Neuronal stem cell (in vitro differentiated cells): Measurements from ENCODE around the gene ALDH1L2.

Experiments used
- DNase-seq: peaks from one replicate; pipeline ENCODE4 v3.0.0-alpha.2; 2013; ENCODE audit warnings: low spot score
- H2AFZ ChIP-seq: one replicate; pipeline ENCODE4 v1.6.1; 2013; ENCODE audit warnings: mild to moderate bottlenecking, low read length, inconsistent platforms
- H2AK5ac ChIP-seq: 2 replicates; pipeline ENCODE4 v1.6.1; 2013; ENCODE audit warnings: low read depth, mild to moderate bottlenecking, inconsistent platforms, low read length, moderate library complexity, mixed read lengths
- H2BK120ac ChIP-seq: 2 replicates; pipeline ENCODE4 v1.6.1; 2013; ENCODE audit warnings: low read depth, mild to moderate bottlenecking, inconsistent platforms, low read length, moderate library complexity, mixed read lengths
- H2BK12ac ChIP-seq: one replicate; pipeline ENCODE4 v1.6.1; 2013; ENCODE audit warnings: low read length, inconsistent platforms
- H2BK15ac ChIP-seq: 2 replicates; pipeline ENCODE4 v1.6.1; 2013; ENCODE audit warnings: mild to moderate bottlenecking, low read length, inconsistent platforms, mixed read lengths
- H2BK5ac ChIP-seq: one replicate; pipeline ENCODE4 v1.6.1; 2013; ENCODE audit warnings: inconsistent platforms, mild to moderate bottlenecking, low read length, moderate library complexity
- H3K14ac ChIP-seq: one replicate; pipeline ENCODE4 v1.6.1; 2013; ENCODE audit warnings: low read length, inconsistent platforms
- H3K18ac ChIP-seq: 2 replicates; pipeline ENCODE4 v1.6.1; 2013; ENCODE audit warnings: low read length, inconsistent platforms
- H3K23ac ChIP-seq: 2 replicates; pipeline ENCODE4 v1.6.1; 2013; ENCODE audit warnings: low read depth, mild to moderate bottlenecking, mixed read lengths, low read length, inconsistent platforms; ENCODE audit not compliant: poor library complexity
- H3K27ac ChIP-seq: replicated peaks from 3 replicates; pipeline ENCODE4 v1.5.1; 2013; ENCODE audit warnings: low read length, inconsistent platforms
- H3K27me3 ChIP-seq, 3 experiments: 2 replicates each; pipeline ENCODE4 v1.6.1; 2013; ENCODE audit warnings: low read length in 3 of 3, mild to moderate bottlenecking in 2 of 3, inconsistent platforms in 1 of 3, low read depth in 1 of 3, mixed read lengths in 1 of 3, moderate library complexity in 1 of 3; ENCODE audit not compliant: control insufficient read depth in 3 of 3, insufficient read depth in 3 of 3
- H3K36me3 ChIP-seq, 2 donors: replicated peaks in 1 of 2; 2 replicates each; pipeline ENCODE4 v1.6.1; 2013; ENCODE audit warnings: low read length in 2 of 2; ENCODE audit not compliant: control insufficient read depth in 2 of 2, insufficient read depth in 2 of 2
- H3K4ac ChIP-seq: 2 replicates; pipeline ENCODE4 v1.6.1; 2013; ENCODE audit warnings: inconsistent platforms, mild to moderate bottlenecking, low read length, moderate library complexity
- H3K4me1 ChIP-seq, 2 donors: 1 replicate in 1 of 2; 2 replicates in 1 of 2; pipeline ENCODE4 v1.6.1; 2013; ENCODE audit warnings: low read length in 2 of 2, low read depth in 1 of 2; ENCODE audit not compliant: control insufficient read depth in 2 of 2, insufficient read depth in 1 of 2
- H3K4me2 ChIP-seq: one replicate; pipeline ENCODE4 v1.6.1; 2013; ENCODE audit warnings: mild to moderate bottlenecking, low read length, inconsistent platforms; ENCODE audit not compliant: insufficient read depth, poor library complexity, severe bottlenecking
- H3K4me3 ChIP-seq, 2 donors: 2 replicates each; pipeline ENCODE4 v1.5.1; 2013; ENCODE audit warnings: low read length in 2 of 2, mild to moderate bottlenecking in 2 of 2, inconsistent platforms in 1 of 2, moderate library complexity in 1 of 2
- H3K79me1 ChIP-seq: one replicate; pipeline ENCODE4 v1.6.1; 2013; ENCODE audit warnings: low read depth, mild to moderate bottlenecking, inconsistent platforms, low read length, moderate library complexity
- H3K9ac ChIP-seq: one replicate; pipeline ENCODE4 v1.6.1; 2013; ENCODE audit warnings: mild to moderate bottlenecking, low read depth, low read length, inconsistent platforms; ENCODE audit not compliant: poor library complexity
- H3K9me3 ChIP-seq, 2 donors: replicated peaks in 1 of 2; 2 replicates each; pipeline versions ENCODE3 to v1.6.1; 2013; ENCODE audit warnings: low read length in 2 of 2, mild to moderate bottlenecking in 2 of 2, inconsistent platforms in 1 of 2, low read depth in 1 of 2, mixed read lengths in 1 of 2, moderate library complexity in 1 of 2; ENCODE audit not compliant: control insufficient read depth in 2 of 2, insufficient read depth in 1 of 2
- H4K8ac ChIP-seq: one replicate; pipeline ENCODE4 v1.6.1; 2013; ENCODE audit warnings: low read depth, mild to moderate bottlenecking, inconsistent platforms, low read length, moderate library complexity
- H4K91ac ChIP-seq: one replicate; pipeline ENCODE4 v1.6.1; 2013; ENCODE audit warnings: low read length, low read depth, mild to moderate bottlenecking, inconsistent platforms; ENCODE audit not compliant: poor library complexity
- WGBS, 2 donors: extraction: QIAGEN DNeasy Blood & Tissue Kit; methylation state at CpG; one replicate each; pipeline ENCODE4 v1.1.7; 2013; ENCODE audit warnings: missing lambda C conversion rate in 2 of 2, mixed read lengths in 1 of 2; ENCODE audit not compliant: insufficient read length in 2 of 2, insufficient replicate concordance in 1 of 2; ENCODE audit errors: extremely low coverage in 2 of 2; 5-methylcytosine and 5-hydroxymethylcytosine counted together

Gene ALDH1L2

GRCh38 chr12:105001476-105001875 is 82.8 kb downstream of the ALDH1L2 start:
- Histone ChIP-seq H4K8ac (no peak overlapping the region), H4K91ac (no peak overlapping the region), H3K4me3 (no peak overlapping the region), H3K4me1 (no peaks in the 10 kb centered on the region), H2AFZ (no peak overlapping the region), H3K9me3 (peaks cover 2 to 16% of the 10 kb centered on the region in 2 donors), H2BK12ac (no peak overlapping the region), H2BK120ac (no peak overlapping the region), H3K4me2 (no peak overlapping the region), H3K27me3 (no peaks in the 10 kb centered on the region), H2BK15ac (no peak overlapping the region), H3K14ac (no peak overlapping the region), H3K23ac (no peak overlapping the region), H3K18ac (no peak overlapping the region), H2BK5ac (no peak overlapping the region), H3K36me3 (peaks cover 16 to 99% of the 10 kb centered on the region in 2 donors), H3K27ac (no peak overlapping the region), H3K9ac (no peak overlapping the region), H3K4ac (no peak overlapping the region), H2AK5ac (no peak overlapping the region), H3K79me1 (no peaks in the 10 kb centered on the region)
- DNase-seq, result no peak

- no peak overlapping the region for H2AK5ac ChIP-seq
- no CpG with 5 or more reads among the region's 7 CpGs for WGBS, 2 donors
- H3K9ac ChIP-seq, result no peak overlapping the region
- no peak for DNase-seq
- no peak overlapping the region for H2BK15ac ChIP-seq
- H3K36me3 ChIP-seq, result peaks cover 20 to 99% of the 10 kb centered on the region in 2 donors
- H3K23ac ChIP-seq, result peak overlapping the region; percentile 8
- H2BK120ac ChIP-seq, result no peak overlapping the region
- no peak overlapping the region for H4K8ac ChIP-seq
- H2BK12ac ChIP-seq, result no peak overlapping the region
- no peaks in the 10 kb centered on the region for H3K79me1 ChIP-seq
- peak overlapping the region; percentile 76 for H2BK5ac ChIP-seq
- H4K91ac ChIP-seq, result no peak overlapping the region
- H3K27ac ChIP-seq, result no peak overlapping the region
- no peak overlapping the region for H3K4ac ChIP-seq
- no peaks in the 10 kb centered on the region for H3K4me1 ChIP-seq
- H3K27me3 ChIP-seq, result no peaks in the 10 kb centered on the region
- no peak overlapping the region for H3K14ac ChIP-seq
- no peak overlapping the region for H2AFZ ChIP-seq
- H3K18ac ChIP-seq, result peak overlapping the region; percentile 67
- H3K9me3 ChIP-seq, result peaks cover 2 to 14% of the 10 kb centered on the region in 2 donors
- H3K4me2 ChIP-seq, result no peak overlapping the region
- H3K4me3 ChIP-seq, result no peak overlapping the region
These were observed 84.9 kb downstream of the ALDH1L2 start for GRCh38 chr12:104999347-104999685.

- H3K79me1 ChIP-seq, result no peaks in the 10 kb centered on the region
- peak overlapping the region; percentile 53 for H3K9ac ChIP-seq
- H3K4me2 ChIP-seq, result no peak overlapping the region
- H2BK120ac ChIP-seq, result no peak overlapping the region
- no peak for DNase-seq
- H2BK5ac ChIP-seq, result peak overlapping the region; percentile 76
- H3K27me3 ChIP-seq, result no peaks in the 10 kb centered on the region
- peak overlapping the region; percentile 17 for H4K91ac ChIP-seq
- peak overlapping the region; percentile 67 for H3K18ac ChIP-seq
- H3K27ac ChIP-seq, result no peak overlapping the region
- H3K4me1 ChIP-seq, result no peaks in the 10 kb centered on the region
- peak overlapping the region; percentile 86 for H3K14ac ChIP-seq
- H2BK12ac ChIP-seq, result no peak overlapping the region
- no peak overlapping the region for H4K8ac ChIP-seq
- H3K4ac ChIP-seq, result no peak overlapping the region
- peaks cover 19 to 100% of the 10 kb centered on the region in 2 donors for H3K36me3 ChIP-seq
- H3K9me3 ChIP-seq, result peaks cover 2 to 11% of the 10 kb centered on the region in 2 donors
- H2AFZ ChIP-seq, result no peak overlapping the region
- H3K23ac ChIP-seq, result peak overlapping the region; percentile 8
- H2BK15ac ChIP-seq, result no peak overlapping the region
- H2AK5ac ChIP-seq, result no peak overlapping the region
- H3K4me3 ChIP-seq, result no peak overlapping the region
- WGBS, 2 donors, result no CpG with 5 or more reads among the region's 15 CpGs
These were observed 85.6 kb downstream of the ALDH1L2 start for GRCh38 chr12:104998423-104999346.

- H2BK15ac ChIP-seq, result no peak overlapping the region
- no peak overlapping the region for H2BK120ac ChIP-seq
- DNase-seq, result no peak
- H3K4me1 ChIP-seq, result no peaks in the 10 kb centered on the region
- H2BK5ac ChIP-seq, result no peak overlapping the region
- H3K9ac ChIP-seq, result no peak overlapping the region
- no peak overlapping the region for H3K4me2 ChIP-seq
- no peak overlapping the region for H2BK12ac ChIP-seq
- no peak overlapping the region for H3K14ac ChIP-seq
- no peak overlapping the region for H2AFZ ChIP-seq
- no peak overlapping the region for H3K4me3 ChIP-seq
- no peak overlapping the region for H4K8ac ChIP-seq
- H3K27ac ChIP-seq, result no peak overlapping the region
- H2AK5ac ChIP-seq, result no peak overlapping the region
- no peak overlapping the region for H3K23ac ChIP-seq
- no peak overlapping the region for H4K91ac ChIP-seq
- H3K18ac ChIP-seq, result no peak overlapping the region
- no CpG with 5 or more reads among the region's 3 CpGs for WGBS, 2 donors
- H3K27me3 ChIP-seq, result no peaks in the 10 kb centered on the region
- peaks cover 0 to 6% of the 10 kb centered on the region in 2 donors for H3K9me3 ChIP-seq
- H3K4ac ChIP-seq, result no peak overlapping the region
- H3K79me1 ChIP-seq, result no peaks in the 10 kb centered on the region
- H3K36me3 ChIP-seq, result peaks cover 14 to 100% of the 10 kb centered on the region in 2 donors
These were observed 86.7 kb downstream of the ALDH1L2 start for GRCh38 chr12:104997541-104997940.
